Measurements from ENCODE around the gene TPRX2. TPM values are rescaled to one million over a fixed set of nuclear protein-coding genes. Genes with fewer than 3 reads are reported as not detected.
"Not testable (repeated sequence)": the region's sequence is repeated elsewhere in the genome, so short reads cannot be mapped to it uniquely, and the experiment has no call there.

The TPRX2 gene
- total RNA-seq, 2 donors from 2014 or later: not detected

- Mint-ChIP-seq H3K27ac (no peak within 1 kb of the TSS), H3K36me3 (ENCODE audit: low read depth) (no peaks in the 10 kb centered on the region), H3K9me3 (no peaks in the 10 kb centered on the region), H3K4me1 (no peaks in the 10 kb centered on the region), H3K27me3 (peaks cover 25% of the 10 kb centered on the region), H3K4me3 (no peak within 1 kb of the TSS)
- no peak for ATAC-seq (replicated peaks)
Observed at GRCh38 chr19:47886010-47886559, 27.1 kb downstream of the TPRX2 start, which contains the start of gene SULT2A1. Gene SULT2A1, minus strand, starts transcription at chr19:47886315. Its CDS starts 58 bp downstream, at chr19:47886257.

GRCh38 chr19:47890865-47891621 is 32.0 kb downstream of the TPRX2 start:
- Mint-ChIP-seq H3K9me3 (peaks cover 3% of the 10 kb centered on the region), H3K36me3 (ENCODE audit: low read depth) (no peaks in the 10 kb centered on the region), H3K27me3 (peaks cover 5% of the 10 kb centered on the region), H3K4me1 (no peaks in the 10 kb centered on the region), H3K4me3 (no peak overlapping the region), H3K27ac (no peak overlapping the region)
- ATAC-seq (replicated peaks): no peak

DNA sequence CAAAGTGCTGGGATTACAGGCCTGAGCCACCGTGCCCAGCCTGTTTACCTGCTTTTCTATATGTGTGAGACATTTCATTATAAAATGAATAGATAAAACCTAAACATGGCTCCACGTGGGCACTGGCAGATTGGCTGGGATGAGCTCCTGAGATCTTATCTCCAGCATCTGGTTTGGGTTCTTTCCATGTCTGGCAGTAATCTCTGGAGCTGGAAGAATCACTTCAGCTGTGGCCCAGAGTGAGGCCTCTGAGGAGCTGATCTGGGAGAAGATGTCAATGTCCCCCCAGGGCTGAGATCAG is 32.5 kb downstream of the TPRX2 start:
- no peak for ATAC-seq (replicated peaks)
- Mint-ChIP-seq H3K36me3 (ENCODE audit: low read depth) (no peaks in the 10 kb centered on the region), H3K9me3 (peaks cover 3% of the 10 kb centered on the region), H3K27ac (no peak overlapping the region), H3K4me3 (no peak overlapping the region), H3K27me3 (peaks cover 4% of the 10 kb centered on the region), H3K4me1 (no peaks in the 10 kb centered on the region)

DNA sequence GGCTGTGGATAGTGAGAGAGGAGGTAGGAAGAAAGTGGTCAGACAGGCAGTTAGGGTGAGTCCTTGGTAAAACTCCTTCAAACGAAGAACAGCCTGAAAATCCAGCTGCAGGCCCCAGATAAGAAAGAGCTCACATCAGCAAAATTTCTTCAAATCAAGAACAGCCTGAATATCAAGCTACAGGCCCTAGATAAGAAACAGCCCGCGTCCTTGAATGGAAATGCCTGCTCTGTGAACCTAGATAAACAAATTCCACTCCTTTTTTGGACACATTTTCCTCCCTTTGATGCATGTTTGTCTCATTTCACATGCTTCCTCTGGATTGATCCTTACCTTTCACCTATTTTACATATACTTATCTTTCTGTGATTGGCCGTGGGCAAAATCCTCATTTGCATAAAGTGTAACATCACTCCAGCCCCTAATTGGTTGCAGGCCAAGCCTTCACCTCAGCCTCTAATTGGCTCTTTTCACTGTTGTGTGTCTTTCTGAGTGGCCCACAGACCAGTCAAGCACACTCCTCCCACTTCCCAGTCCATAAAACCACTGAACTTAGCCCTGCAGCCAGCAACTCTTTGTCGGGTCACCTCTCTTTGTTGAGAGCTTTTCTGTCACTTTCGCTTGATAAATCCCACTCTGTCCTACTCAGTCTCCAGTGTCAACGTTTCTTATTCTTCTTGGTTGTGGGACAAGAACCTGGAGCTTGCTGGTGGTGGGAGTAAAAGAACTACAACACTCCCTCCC is 33.1 kb downstream of the TPRX2 start:
- ATAC-seq (replicated peaks): no peak
- peaks cover 4% of the 10 kb centered on the region for H3K27me3 Mint-ChIP-seq
- H3K27ac Mint-ChIP-seq: no peak overlapping the region
- H3K4me1 Mint-ChIP-seq: no peaks in the 10 kb centered on the region
- H3K4me3 Mint-ChIP-seq: no peak overlapping the region
- peaks cover 3% of the 10 kb centered on the region for H3K9me3 Mint-ChIP-seq
- no peaks in the 10 kb centered on the region for H3K36me3 Mint-ChIP-seq (ENCODE audit: low read depth)

DNA sequence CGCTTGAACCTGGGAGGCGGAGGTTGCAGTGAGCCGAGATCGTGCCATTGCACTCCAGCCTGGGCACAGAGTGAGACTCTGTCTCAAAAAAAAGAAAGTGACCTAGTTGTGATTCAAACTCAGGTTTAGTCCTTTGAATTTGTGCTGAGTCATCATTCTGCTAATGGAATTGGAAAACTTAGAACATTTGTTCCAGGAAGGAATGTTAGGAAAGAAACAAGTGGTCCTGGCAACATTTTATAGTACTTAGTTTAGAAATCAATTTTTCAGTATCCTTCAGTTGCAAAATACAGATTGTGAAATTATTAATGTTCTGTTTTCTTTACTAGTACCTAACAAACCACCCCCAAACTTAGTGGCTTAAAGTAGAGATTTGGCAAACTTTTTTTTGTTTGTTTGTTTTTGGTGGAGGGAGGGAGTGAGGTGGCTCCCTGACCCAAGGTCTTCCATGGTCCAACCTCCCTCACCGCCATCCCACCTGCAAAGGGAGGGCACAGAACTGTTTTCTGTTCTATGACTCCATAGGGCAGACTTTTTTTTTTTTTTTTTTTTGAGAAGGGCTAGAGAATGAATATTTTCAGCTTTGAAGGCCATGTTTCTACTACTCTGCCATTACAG is 36.2 kb downstream of the TPRX2 start:
- Mint-ChIP-seq H3K4me1 (no peaks in the 10 kb centered on the region), H3K4me3 (no peak overlapping the region), H3K27me3 (no peaks in the 10 kb centered on the region), H3K27ac (no peak overlapping the region), H3K9me3 (peaks cover 3% of the 10 kb centered on the region), H3K36me3 (ENCODE audit: low read depth) (no peaks in the 10 kb centered on the region)
- no peak for ATAC-seq (replicated peaks)

DNA sequence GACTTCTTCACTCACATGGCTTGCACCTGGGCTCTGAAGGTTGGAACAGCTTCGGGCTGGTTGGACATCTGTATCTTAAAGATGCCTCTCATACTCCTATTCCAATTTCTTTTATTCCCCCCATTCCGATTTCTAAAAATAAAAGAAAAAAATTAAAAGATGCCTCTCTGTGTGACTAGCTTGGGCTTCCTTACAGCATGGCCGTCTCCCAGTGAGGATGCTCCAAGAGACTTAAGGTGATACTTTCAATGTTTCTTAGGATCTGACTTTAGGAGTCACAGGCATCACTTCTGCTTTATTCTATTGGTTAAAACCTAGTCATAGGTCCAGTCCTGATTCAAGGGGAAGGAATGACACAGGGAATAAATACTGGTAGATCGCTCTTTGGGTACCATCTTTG is 37.0 kb downstream of the TPRX2 start:
- no peak overlapping the region for H3K4me3 Mint-ChIP-seq
- H3K9me3 Mint-ChIP-seq: peaks cover 3% of the 10 kb centered on the region
- H3K27me3 Mint-ChIP-seq: no peaks in the 10 kb centered on the region
- H3K36me3 Mint-ChIP-seq (ENCODE audit: low read depth): no peaks in the 10 kb centered on the region
- no peak overlapping the region for H3K27ac Mint-ChIP-seq
- H3K4me1 Mint-ChIP-seq: no peaks in the 10 kb centered on the region
- no peak for ATAC-seq (replicated peaks)

DNA sequence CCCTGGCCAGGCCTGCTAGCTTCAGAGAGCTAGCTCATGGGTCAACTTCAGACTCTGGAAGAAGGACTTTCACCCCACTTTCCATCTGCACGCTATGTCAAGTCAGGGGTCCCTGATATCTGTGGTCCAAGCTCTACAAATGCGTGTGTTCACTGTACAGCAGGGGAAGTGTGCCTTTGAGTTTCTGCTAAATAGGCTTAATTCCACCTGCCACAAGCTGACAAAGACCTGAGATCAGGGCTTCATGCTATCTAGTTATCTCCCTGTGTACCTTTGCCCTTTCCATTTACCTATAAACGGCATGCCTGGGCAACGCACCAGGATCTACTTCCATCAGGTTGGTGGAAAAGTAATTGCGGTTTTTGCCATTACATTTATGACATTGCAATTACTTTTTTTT is 37.7 kb downstream of the TPRX2 start:
- H3K27me3 Mint-ChIP-seq: no peaks in the 10 kb centered on the region
- H3K36me3 Mint-ChIP-seq (ENCODE audit: low read depth): no peaks in the 10 kb centered on the region
- H3K4me3 Mint-ChIP-seq: no peak overlapping the region
- no peak overlapping the region for H3K27ac Mint-ChIP-seq
- H3K9me3 Mint-ChIP-seq: peaks cover 3% of the 10 kb centered on the region
- ATAC-seq (replicated peaks): no peak
- H3K4me1 Mint-ChIP-seq: no peaks in the 10 kb centered on the region

- H3K27ac Mint-ChIP-seq: no peak overlapping the region
- H3K4me3 Mint-ChIP-seq: no peak overlapping the region
- H3K9me3 Mint-ChIP-seq: no peaks in the 10 kb centered on the region
- no peaks in the 10 kb centered on the region for H3K36me3 Mint-ChIP-seq (ENCODE audit: low read depth)
- ATAC-seq (replicated peaks): no peak
- H3K4me1 Mint-ChIP-seq: no peaks in the 10 kb centered on the region
- no peaks in the 10 kb centered on the region for H3K27me3 Mint-ChIP-seq
Observed at GRCh38 chr19:47897861-47898260, 38.8 kb downstream of the TPRX2 start.

GRCh38 chr19:47899335-47899734 is 40.3 kb downstream of the TPRX2 start:
- Mint-ChIP-seq H3K4me3 (no peak overlapping the region), H3K9me3 (no peaks in the 10 kb centered on the region), H3K27ac (no peak overlapping the region), H3K27me3 (no peaks in the 10 kb centered on the region), H3K36me3 (ENCODE audit: low read depth) (no peaks in the 10 kb centered on the region), H3K4me1 (no peaks in the 10 kb centered on the region)
- ATAC-seq (replicated peaks): no peak

DNA sequence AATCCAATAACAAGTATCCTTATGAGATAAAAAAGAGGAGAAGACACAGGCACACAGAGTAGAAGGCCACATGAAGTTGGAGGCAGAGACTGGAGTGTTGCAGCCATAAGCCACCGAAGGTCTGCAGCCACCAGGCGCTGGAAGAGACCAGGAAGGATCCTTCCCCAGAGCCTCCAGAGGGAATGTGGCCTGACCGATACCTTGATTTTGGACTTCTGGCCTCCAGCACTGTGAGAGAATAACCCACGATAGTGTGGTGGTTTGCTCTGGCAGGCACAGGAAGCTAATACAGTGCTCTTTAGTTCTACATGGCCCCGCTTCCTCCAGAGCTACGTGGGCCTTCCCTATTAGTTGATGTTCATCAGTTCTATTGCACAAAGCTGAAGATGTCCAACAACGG is 42.3 kb downstream of the TPRX2 start:
- ATAC-seq (replicated peaks): no peak
- H3K27me3 Mint-ChIP-seq: no peaks in the 10 kb centered on the region
- no peaks in the 10 kb centered on the region for H3K4me1 Mint-ChIP-seq
- H3K4me3 Mint-ChIP-seq: no peak overlapping the region
- no peaks in the 10 kb centered on the region for H3K9me3 Mint-ChIP-seq
- no peaks in the 10 kb centered on the region for H3K36me3 Mint-ChIP-seq (ENCODE audit: low read depth)
- H3K27ac Mint-ChIP-seq: no peak overlapping the region

GRCh38 chr19:47909350-47909749 is 50.3 kb downstream of the TPRX2 start:
- ATAC-seq (replicated peaks); H3K27me3 Mint-ChIP-seq; H3K27ac Mint-ChIP-seq; H3K4me3 Mint-ChIP-seq; H3K9me3 Mint-ChIP-seq; H3K36me3 Mint-ChIP-seq (ENCODE audit: low read depth); H3K4me1 Mint-ChIP-seq: not testable (repeated sequence)

GRCh38 chr19:47910191-47910590 is 51.2 kb downstream of the TPRX2 start:
- H3K36me3 Mint-ChIP-seq (ENCODE audit: low read depth); H3K27me3 Mint-ChIP-seq; H3K4me1 Mint-ChIP-seq; H3K27ac Mint-ChIP-seq; H3K4me3 Mint-ChIP-seq; ATAC-seq (replicated peaks); H3K9me3 Mint-ChIP-seq: not testable (repeated sequence)

Measured in activated T-helper 17 cell treated with anti-CD3 and anti-CD28 coated beads, Interleukin-2, amount 50 U/mL, for 72 hours (primary cell).